ENCODE measurements around the gene HOXB8. TPM values are rescaled to one million over a fixed set of nuclear protein-coding genes. Genes with fewer than 3 reads are reported as not detected.

Gene HOXB8
- total and polyA plus RNA-seq, 10 of the 15 experiments (the other 5 are each of a cell fraction or from before 2014, with no cell fraction given) = 0.21 TPM; not detected in 9

GRCh38 chr17:48625495-48626244 is 10.6 kb upstream of the HOXB8 start:
- ATAC-seq (peak; percentile 87), FAIRE-seq (no peak), DNase-seq (ENCODE audit: low read depth, low spot score) (no peak)
- peak overlapping the region; percentile 79 for H3K4me2 ChIP-seq (ENCODE audit: control insufficient read depth, insufficient read depth)
- H2AFZ ChIP-seq (ENCODE audit: control insufficient read depth, low read depth, low read length) = no peak overlapping the region
- no peaks in the 10 kb centered on the region for H3K9me3 ChIP-seq (replicated peaks; ENCODE audit: control insufficient read depth, insufficient read depth, low read length)
- in situ Hi-C loops (cut with MboI) = loop anchor here (10.0 kb wide), 1 partner anchor 781 kb away; the partner anchor contains the start of gene SCRN2
- SMC1A ChIA-PET (ENCODE audit: uncharacterized antibody, unreplicated experiment) = interaction anchor here (1.4 kb wide), 1 partner anchor 8 kb away, joined by 3 read pairs; no protein-coding TSS in a partner anchor
- H3K9ac ChIP-seq (ENCODE audit: control insufficient read depth, insufficient read depth, low read length) = no peak overlapping the region
- 8% methylated on average over 57 of the region's 69 CpGs for WGBS (ENCODE audit: insufficient coverage, insufficient replicate concordance, low lambda C conversion rate, missing lambda C conversion rate)
- no peak overlapping the region for H3K27ac ChIP-seq (ENCODE audit: control insufficient read depth, insufficient read depth)
- H3K27me3 ChIP-seq (replicated peaks in 1 of 2; ENCODE audit: control insufficient read depth in 2 of 2, insufficient read depth in 2 of 2, low read length in 1 of 2) = peaks cover 36% of the 10 kb centered on the region in 2 experiments
- POLR2A ChIA-PET = interaction anchor here (0.6 kb wide), 1 partner anchor 16 kb away, joined by 3 read pairs; no protein-coding TSS in a partner anchor
- BruUV-seq (replicated peaks) = no TSS peak
- intact Hi-C loops (cut with micrococcal nuclease; ENCODE audit: unreplicated experiment) = no loop called here
- RAD21 ChIA-PET (ENCODE audit: unreplicated experiment) = interaction anchor here (0.8 to 1.4 kb wide), 5 partner anchors 11 to 600 kb away, joined by 3 to 4 read pairs (median 3); no protein-coding TSS in a partner anchor
- CTCF ChIA-PET = interaction anchor here (0.8 to 2.4 kb wide), 5 partner anchors 9 to 600 kb away, joined by 3 to 16 read pairs (median 3); no protein-coding TSS in a partner anchor
- no peaks in the 10 kb centered on the region; a peak in 1 of 4 replicates for H3K36me3 ChIP-seq (ENCODE audit: control insufficient read depth in 2 of 2, insufficient read depth in 2 of 2, low read length in 1 of 2)
- H3K79me2 ChIP-seq (ENCODE audit: control insufficient read depth, insufficient read depth, low read length) = no peaks in the 10 kb centered on the region
- H3K4me1 ChIP-seq (ENCODE audit: control insufficient read depth, insufficient read depth, low read length) = no peaks in the 10 kb centered on the region
- peak overlapping the region; percentile 65 for H3K4me3 ChIP-seq
- no peaks in the 10 kb centered on the region for H4K20me1 ChIP-seq (ENCODE audit: control insufficient read depth, insufficient read depth)
- TF ChIP-seq EZH2 (IDR thresholded peaks at IDR 0.05; ENCODE audit: borderline replicate concordance, control insufficient read depth, low read depth, low read length) = 0 out of 2 replicates have a peak, but pooled peaks have one; percentile 23
- peak; percentile 74 for TF ChIP-seq HDAC6 (IDR thresholded peaks at IDR 0.05; ENCODE audit: unreplicated experiment)
- TF ChIP-seq RB1 (IDR thresholded peaks at IDR 0.05; ENCODE audit: borderline replicate concordance) = peak; percentile 18; the same call in 1 of the 2 replicates
- TF ChIP-seq BHLHE40 (IDR thresholded peaks at IDR 0.05; ENCODE audit: borderline replicate concordance in 1 of 2, low read depth in 2 of 2, low read length in 1 of 2) = peak in 1 of 2 experiments; percentile 45; a peak in 1 of 4 replicates
- TF ChIP-seq MTA3 (IDR thresholded peaks at IDR 0.05; ENCODE audit: borderline replicate concordance, low read length) = no peak
- no peak for TF ChIP-seq ZNF24 (IDR thresholded peaks at IDR 0.05)
- TF ChIP-seq ZSCAN29 (IDR thresholded peaks at IDR 0.05) = no peak
- TF ChIP-seq EP300 (IDR thresholded peaks at IDR 0.05; ENCODE audit: borderline replicate concordance in 1 of 2, control insufficient read depth in 1 of 2, low read depth in 2 of 2, low read length in 2 of 2) = no peak
- TF ChIP-seq WRNIP1 (IDR thresholded peaks at IDR 0.05; ENCODE audit: borderline replicate concordance, low read depth, low read length) = no peak
- TF ChIP-seq POLR2AphosphoS2 (IDR thresholded peaks at IDR 0.05; ENCODE audit: low read depth, low read length) = no peak
- TF ChIP-seq RBBP5 (conservative IDR thresholded peaks at IDR 0.05) = no peak
- no peak for TF ChIP-seq BCLAF1 (IDR thresholded peaks at IDR 0.05)
- no peak for TF ChIP-seq STAT3 (IDR thresholded peaks at IDR 0.05; ENCODE audit: low read depth, low read length)
- TF ChIP-seq TARDBP (IDR thresholded peaks at IDR 0.05; ENCODE audit: borderline replicate concordance) = no peak
- TF ChIP-seq ZNF217 (IDR thresholded peaks at IDR 0.05) = no peak
- 0 out of 2 replicates have a peak, but pooled peaks have one; percentile 25 for TF ChIP-seq GATAD2B (conservative IDR thresholded peaks at IDR 0.05; ENCODE audit: low read depth)
- TF ChIP-seq ATF2 (IDR thresholded peaks at IDR 0.05; ENCODE audit: low read length) = no peak
- no peak for TF ChIP-seq RCOR1 (conservative IDR thresholded peaks at IDR 0.05; ENCODE audit: low read depth, low read length)
- no peak for TF ChIP-seq NFYB (IDR thresholded peaks at IDR 0.05; ENCODE audit: insufficient read depth, low read depth, low read length)
- TF ChIP-seq ZNF384 (IDR thresholded peaks at IDR 0.05; ENCODE audit: borderline replicate concordance, low read depth, low read length) = no peak
